SK-N-SH treated with all-trans-retinoic acid at 6 μM for 48 hours (cell line): ENCODE results near the gene PTGIS.

Experiments used
- ATAC-seq: fragments of 200-7000 bp; cut with Tn5 transposase; 3 replicates; pipeline ENCODE4 v1.9.1; 2020; ENCODE audit warnings: mild to moderate bottlenecking, moderate library complexity
- ARNTL ChIP-seq: fragments of 450-650 bp; formaldehyde crosslinking; IDR thresholded peaks from 2 replicates; pipeline ENCODE4 v1.5.0; 2020; ENCODE audit warnings: low read depth, mild to moderate bottlenecking, moderate library complexity, borderline replicate concordance
- BACH2 ChIP-seq: fragments of 250-450 bp; sonication (Bioruptor Pico); IDR thresholded peaks from 2 replicates; pipeline ENCODE4 v1.9.0; 2021; ENCODE audit warnings: mild to moderate bottlenecking, borderline replicate concordance
- ESRRG ChIP-seq: fragments of 250-450 bp; sonication (Bioruptor Pico); IDR thresholded peaks from 2 replicates; pipeline ENCODE4 v1.6.1; 2021; ENCODE audit warnings: mild to moderate bottlenecking
- ISL1 ChIP-seq: fragments of 250-450 bp; sonication (Bioruptor Pico); IDR thresholded peaks from 2 replicates; pipeline ENCODE4 v2.1.2; 2022; ENCODE audit warnings: mild to moderate bottlenecking, moderate library complexity
- OSR1 ChIP-seq: fragments of 250-450 bp; sonication (Bioruptor Pico); IDR thresholded peaks from 2 replicates; pipeline ENCODE4 v1.8.0; 2022; ENCODE audit warnings: moderate library complexity, mild to moderate bottlenecking, inconsistent platforms
- RARB ChIP-seq: fragments of 250-450 bp; sonication (Bioruptor Pico); IDR thresholded peaks from 2 replicates; pipeline ENCODE4 v1.8.0; 2021; ENCODE audit warnings: mild to moderate bottlenecking, moderate library complexity
- SNAI2 ChIP-seq: fragments of 250-450 bp; sonication (Bioruptor Pico); IDR thresholded peaks from 2 replicates; pipeline ENCODE4 v1.5.0; 2020; ENCODE audit warnings: mild to moderate bottlenecking, moderate library complexity
- TCF4 ChIP-seq: fragments of 250-450 bp; sonication (Bioruptor Pico); IDR thresholded peaks from 2 replicates; pipeline ENCODE4 v1.8.0; 2021; ENCODE audit warnings: mild to moderate bottlenecking, moderate library complexity, borderline replicate concordance
- TOX ChIP-seq: fragments of 250-450 bp; sonication (Bioruptor Pico); IDR thresholded peaks from 2 replicates; pipeline ENCODE4 v1.8.0; 2021; ENCODE audit warnings: mild to moderate bottlenecking, moderate library complexity, borderline replicate concordance
- ZC3H10 ChIP-seq: fragments of 250-450 bp; sonication (Bioruptor Pico); IDR thresholded peaks from 2 replicates; pipeline ENCODE4 v1.5.1; 2021; ENCODE audit warnings: mild to moderate bottlenecking, moderate library complexity
- ZFP3 ChIP-seq: fragments of 250-450 bp; sonication (Bioruptor Pico); IDR thresholded peaks from 2 replicates; pipeline ENCODE4 v1.5.0; 2020; ENCODE audit warnings: mild to moderate bottlenecking, moderate library complexity
- ZFP30 ChIP-seq: fragments of 450-650 bp; formaldehyde crosslinking; IDR thresholded peaks from 2 replicates; pipeline ENCODE4 v1.5.0; 2022; ENCODE audit warnings: mild to moderate bottlenecking, moderate library complexity
- ZNF565 ChIP-seq: fragments of 450-650 bp; formaldehyde crosslinking; conservative IDR thresholded peaks from 2 replicates; pipeline ENCODE4 v1.5.0; 2020; ENCODE audit warnings: low read depth, mild to moderate bottlenecking, moderate library complexity
- ZNF70 ChIP-seq: fragments of 450-650 bp; formaldehyde crosslinking; IDR thresholded peaks from 2 replicates; pipeline ENCODE4 v1.5.0; 2020; ENCODE audit warnings: mild to moderate bottlenecking, moderate library complexity
- ZNF8 ChIP-seq: fragments of 450-650 bp; formaldehyde crosslinking; IDR thresholded peaks from 2 replicates; pipeline ENCODE4 v1.5.0; 2020; ENCODE audit warnings: mild to moderate bottlenecking, moderate library complexity
- TF ChIP-seq, protein P1 (sequence below): fragments of 250-450 bp; sonication (Bioruptor Pico); IDR thresholded peaks from 2 replicates; pipeline ENCODE4 v1.5.1; 2021; ENCODE audit warnings: mild to moderate bottlenecking, moderate library complexity
- TF ChIP-seq, protein P2 (sequence below): fragments of 250-450 bp; sonication (Bioruptor Pico); IDR thresholded peaks from 2 replicates; pipeline ENCODE4 v1.5.1; 2020; ENCODE audit warnings: low read depth, mild to moderate bottlenecking, moderate library complexity
- TF ChIP-seq, protein P3 (sequence below): fragments of 250-450 bp; sonication (Bioruptor Pico); IDR thresholded peaks from 2 replicates; pipeline ENCODE4 v1.8.0; 2021; ENCODE audit warnings: low read depth, mild to moderate bottlenecking, moderate library complexity, borderline replicate concordance
- TF ChIP-seq, protein P4 (sequence below): fragments of 250-450 bp; sonication (Bioruptor Pico); IDR thresholded peaks from 2 replicates; pipeline ENCODE4 v1.5.0; 2020; ENCODE audit warnings: mild to moderate bottlenecking, moderate library complexity

Gene PTGIS

DNA sequence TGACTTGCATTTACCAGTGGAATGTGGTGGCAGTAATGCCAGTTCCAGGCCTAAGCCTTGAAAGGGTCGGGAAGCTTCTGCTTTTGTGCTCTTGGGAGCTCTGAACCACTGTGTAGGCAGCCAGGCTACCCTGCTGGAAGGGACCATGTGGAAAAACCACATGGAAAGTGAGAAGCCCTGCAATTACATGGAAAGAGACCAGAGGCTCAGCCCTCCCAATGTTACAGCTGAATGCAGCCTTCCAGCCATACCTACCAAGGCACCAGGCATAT, 70.6 kb downstream of the PTGIS start:
- ATAC-seq, result no peak
- no peak for TF ChIP-seq OSR1
- TF ChIP-seq ISL1 (CRISPR knock-in tag), result no peak
- TF ChIP-seq TOX (CRISPR knock-in tag), result no peak
- TF ChIP-seq, protein P1, sequence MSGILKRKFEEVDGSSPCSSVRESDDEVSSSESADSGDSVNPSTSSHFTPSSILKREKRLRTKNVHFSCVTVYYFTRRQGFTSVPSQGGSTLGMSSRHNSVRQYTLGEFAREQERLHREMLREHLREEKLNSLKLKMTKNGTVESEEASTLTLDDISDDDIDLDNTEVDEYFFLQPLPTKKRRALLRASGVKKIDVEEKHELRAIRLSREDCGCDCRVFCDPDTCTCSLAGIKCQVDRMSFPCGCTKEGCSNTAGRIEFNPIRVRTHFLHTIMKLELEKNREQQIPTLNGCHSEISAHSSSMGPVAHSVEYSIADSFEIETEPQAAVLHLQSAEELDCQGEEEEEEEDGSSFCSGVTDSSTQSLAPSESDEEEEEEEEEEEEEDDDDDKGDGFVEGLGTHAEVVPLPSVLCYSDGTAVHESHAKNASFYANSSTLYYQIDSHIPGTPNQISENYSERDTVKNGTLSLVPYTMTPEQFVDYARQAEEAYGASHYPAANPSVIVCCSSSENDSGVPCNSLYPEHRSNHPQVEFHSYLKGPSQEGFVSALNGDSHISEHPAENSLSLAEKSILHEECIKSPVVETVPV (CRISPR knock-in tag), result no peak
- no peak for TF ChIP-seq ZC3H10
- no peak for TF ChIP-seq ZNF70 (CRISPR knock-in tag)
- TF ChIP-seq, protein P2, sequence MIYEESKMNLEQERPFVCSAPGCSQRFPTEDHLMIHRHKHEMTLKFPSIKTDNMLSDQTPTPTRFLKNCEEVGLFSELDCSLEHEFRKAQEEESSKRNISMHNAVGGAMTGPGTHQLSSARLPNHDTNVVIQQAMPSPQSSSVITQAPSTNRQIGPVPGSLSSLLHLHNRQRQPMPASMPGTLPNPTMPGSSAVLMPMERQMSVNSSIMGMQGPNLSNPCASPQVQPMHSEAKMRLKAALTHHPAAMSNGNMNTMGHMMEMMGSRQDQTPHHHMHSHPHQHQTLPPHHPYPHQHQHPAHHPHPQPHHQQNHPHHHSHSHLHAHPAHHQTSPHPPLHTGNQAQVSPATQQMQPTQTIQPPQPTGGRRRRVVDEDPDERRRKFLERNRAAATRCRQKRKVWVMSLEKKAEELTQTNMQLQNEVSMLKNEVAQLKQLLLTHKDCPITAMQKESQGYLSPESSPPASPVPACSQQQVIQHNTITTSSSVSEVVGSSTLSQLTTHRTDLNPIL (CRISPR knock-in tag), result no peak
- TF ChIP-seq, all 23 proteins: peak for 0

DNA sequence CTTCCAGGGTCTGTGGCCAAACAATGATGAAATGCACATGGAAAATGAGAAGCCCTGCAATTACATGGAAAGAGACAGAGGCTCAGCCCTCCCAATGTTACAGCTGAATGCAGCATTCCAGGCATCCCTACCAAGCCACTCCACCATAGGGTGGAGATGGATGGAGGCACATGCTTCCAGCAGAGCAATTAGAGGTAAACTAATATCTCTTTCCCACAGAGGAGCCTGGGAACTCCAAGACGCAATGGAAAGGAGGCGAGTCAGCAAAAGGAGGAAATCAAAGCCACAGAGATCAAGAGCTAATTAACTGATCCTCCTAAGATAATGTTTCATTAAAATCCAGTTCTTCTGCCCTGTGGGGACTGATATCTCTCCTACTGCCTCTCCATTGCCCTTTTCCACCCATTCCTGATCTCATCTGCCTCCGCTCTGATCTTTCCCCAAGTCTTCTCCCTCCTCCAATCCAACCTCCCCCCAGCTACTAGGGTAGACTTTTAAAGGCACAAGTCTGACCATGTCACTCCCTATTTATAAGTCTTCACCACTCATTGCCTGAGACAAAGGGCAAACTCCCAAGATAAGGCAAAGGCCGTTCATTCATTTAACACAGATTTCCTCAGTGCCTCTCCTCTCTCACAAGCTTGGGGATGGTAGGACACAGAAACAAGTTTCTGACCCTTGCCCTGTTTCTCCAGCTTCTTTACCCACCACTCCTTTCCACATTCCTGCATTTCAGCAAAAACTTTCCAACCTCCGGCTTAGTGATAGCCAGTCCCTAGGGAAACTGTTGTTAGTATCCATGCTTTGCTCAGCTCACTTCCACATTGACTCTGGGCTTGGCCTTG, 71.2 kb downstream of the PTGIS start:
- ATAC-seq, result no peak; the same call in 2 of the 3 replicates
- TF ChIP-seq ARNTL (CRISPR knock-in tag) (no peak), ZC3H10 (no peak), TOX (CRISPR knock-in tag) (no peak)

DNA sequence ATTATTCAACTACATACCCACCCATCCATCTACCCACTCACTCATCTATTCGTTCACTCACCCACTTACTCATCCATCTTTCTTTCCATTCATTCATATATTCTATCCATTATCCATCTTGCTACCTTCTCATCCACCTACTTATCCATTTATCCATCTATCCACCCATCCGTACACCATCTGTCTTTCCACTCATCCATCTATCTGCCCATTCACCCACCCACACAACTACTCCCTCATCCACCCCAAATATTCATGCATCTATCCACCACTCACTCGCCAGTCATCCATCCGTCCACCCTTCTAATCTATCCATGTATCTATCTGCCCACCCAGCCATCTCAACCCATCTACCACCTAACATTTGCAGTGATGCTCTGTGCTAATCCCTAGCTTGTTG, 71.9 kb downstream of the PTGIS start:
- no peak for ATAC-seq
- no peak for TF ChIP-seq ESRRG (CRISPR knock-in tag)
- TF ChIP-seq, protein P3, sequence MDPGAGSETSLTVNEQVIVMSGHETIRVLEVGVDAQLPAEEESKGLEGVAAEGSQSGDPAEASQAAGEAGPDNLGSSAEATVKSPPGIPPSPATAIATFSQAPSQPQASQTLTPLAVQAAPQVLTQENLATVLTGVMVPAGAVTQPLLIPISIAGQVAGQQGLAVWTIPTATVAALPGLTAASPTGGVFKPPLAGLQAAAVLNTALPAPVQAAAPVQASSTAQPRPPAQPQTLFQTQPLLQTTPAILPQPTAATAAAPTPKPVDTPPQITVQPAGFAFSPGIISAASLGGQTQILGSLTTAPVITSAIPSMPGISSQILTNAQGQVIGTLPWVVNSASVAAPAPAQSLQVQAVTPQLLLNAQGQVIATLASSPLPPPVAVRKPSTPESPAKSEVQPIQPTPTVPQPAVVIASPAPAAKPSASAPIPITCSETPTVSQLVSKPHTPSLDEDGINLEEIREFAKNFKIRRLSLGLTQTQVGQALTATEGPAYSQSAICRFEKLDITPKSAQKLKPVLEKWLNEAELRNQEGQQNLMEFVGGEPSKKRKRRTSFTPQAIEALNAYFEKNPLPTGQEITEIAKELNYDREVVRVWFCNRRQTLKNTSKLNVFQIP (CRISPR knock-in tag), result no peak
- TF ChIP-seq, protein P1 (CRISPR knock-in tag), result no peak
- TF ChIP-seq TCF4 (CRISPR knock-in tag), result no peak
- TF ChIP-seq ISL1 (CRISPR knock-in tag), result no peak
- no peak for TF ChIP-seq BACH2 (CRISPR knock-in tag)
- no peak for TF ChIP-seq ZNF565 (CRISPR knock-in tag)
- TF ChIP-seq RARB, result no peak
- TF ChIP-seq ZNF8 (CRISPR knock-in tag), result no peak
- no peak for TF ChIP-seq TOX (CRISPR knock-in tag)
- TF ChIP-seq ZFP30 (CRISPR knock-in tag), result no peak
- TF ChIP-seq, protein P2 (CRISPR knock-in tag), result no peak

DNA sequence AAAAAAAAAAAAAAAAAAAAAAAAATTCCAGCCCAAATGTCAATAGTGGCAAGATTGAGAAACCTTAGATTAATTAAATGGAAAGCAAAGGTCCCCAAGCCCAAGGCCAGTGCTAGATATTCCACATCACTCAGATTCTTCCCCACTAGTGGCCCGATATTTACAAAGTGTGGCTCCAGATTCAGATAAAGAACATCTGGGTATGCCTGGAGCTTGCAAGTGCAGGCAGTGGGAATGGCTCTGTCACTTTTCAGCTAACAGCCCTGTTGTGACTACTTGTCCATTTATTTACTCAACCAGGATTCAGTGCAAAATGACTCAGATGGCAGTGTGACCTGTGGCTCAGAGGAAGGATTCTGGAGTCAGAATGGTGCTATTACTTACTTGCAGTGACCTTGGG, 77.2 kb downstream of the PTGIS start:
- no peak for ATAC-seq
- no peak for TF ChIP-seq ZC3H10
- no peak for TF ChIP-seq ZFP3
- TF ChIP-seq, protein P4, sequence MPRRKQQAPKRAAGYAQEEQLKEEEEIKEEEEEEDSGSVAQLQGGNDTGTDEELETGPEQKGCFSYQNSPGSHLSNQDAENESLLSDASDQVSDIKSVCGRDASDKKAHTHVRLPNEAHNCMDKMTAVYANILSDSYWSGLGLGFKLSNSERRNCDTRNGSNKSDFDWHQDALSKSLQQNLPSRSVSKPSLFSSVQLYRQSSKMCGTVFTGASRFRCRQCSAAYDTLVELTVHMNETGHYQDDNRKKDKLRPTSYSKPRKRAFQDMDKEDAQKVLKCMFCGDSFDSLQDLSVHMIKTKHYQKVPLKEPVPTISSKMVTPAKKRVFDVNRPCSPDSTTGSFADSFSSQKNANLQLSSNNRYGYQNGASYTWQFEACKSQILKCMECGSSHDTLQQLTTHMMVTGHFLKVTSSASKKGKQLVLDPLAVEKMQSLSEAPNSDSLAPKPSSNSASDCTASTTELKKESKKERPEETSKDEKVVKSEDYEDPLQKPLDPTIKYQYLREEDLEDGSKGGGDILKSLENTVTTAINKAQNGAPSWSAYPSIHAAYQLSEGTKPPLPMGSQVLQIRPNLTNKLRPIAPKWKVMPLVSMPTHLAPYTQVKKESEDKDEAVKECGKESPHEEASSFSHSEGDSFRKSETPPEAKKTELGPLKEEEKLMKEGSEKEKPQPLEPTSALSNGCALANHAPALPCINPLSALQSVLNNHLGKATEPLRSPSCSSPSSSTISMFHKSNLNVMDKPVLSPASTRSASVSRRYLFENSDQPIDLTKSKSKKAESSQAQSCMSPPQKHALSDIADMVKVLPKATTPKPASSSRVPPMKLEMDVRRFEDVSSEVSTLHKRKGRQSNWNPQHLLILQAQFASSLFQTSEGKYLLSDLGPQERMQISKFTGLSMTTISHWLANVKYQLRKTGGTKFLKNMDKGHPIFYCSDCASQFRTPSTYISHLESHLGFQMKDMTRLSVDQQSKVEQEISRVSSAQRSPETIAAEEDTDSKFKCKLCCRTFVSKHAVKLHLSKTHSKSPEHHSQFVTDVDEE, result no peak
- TF ChIP-seq SNAI2 (CRISPR knock-in tag), result no peak
- TF ChIP-seq ZNF8 (CRISPR knock-in tag), result no peak
- TF ChIP-seq, protein P2 (CRISPR knock-in tag), result no peak
- no peak for TF ChIP-seq OSR1
- TF ChIP-seq, protein P1 (CRISPR knock-in tag), result no peak
- TF ChIP-seq ARNTL (CRISPR knock-in tag), result no peak
